PC-3 (cell line): ENCODE results near the gene ALPG. TPM values are rescaled to one million over a fixed set of nuclear protein-coding genes. Genes with fewer than 3 reads are reported as not detected.

ENCODE experiments used
- ATAC-seq: fragments of 200-7000 bp; cut with Tn5 transposase; 2 replicates; pipeline ENCODE4 v1.9.1; 2020; ENCODE audit warnings: mild to moderate bottlenecking, moderate library complexity
- BruUV-seq: library from RNA; stranded (reverse); fragments of 400-500 nt; replicated peaks from 2 replicates; lab custom pipeline; 2021; lab: Mats Ljungman, UMichigan
- CTCF ChIA-PET: fragments of 300-600 bp; sonication (Branson Sonifier 250); formaldehyde crosslinking; loops from one replicate; lab custom pipeline; 2022; ENCODE audit warnings: antibody characterized with exemption; lab: Charles Lee
- POLR2A ChIA-PET: fragments of 300-600 bp; sonication (Branson Sonifier 250); formaldehyde crosslinking; loops from one replicate; lab custom pipeline; 2022; ENCODE audit warnings: antibody characterized with exemption; ENCODE audit not compliant: unreplicated experiment; lab: Charles Lee
- DNase-seq: peaks from one replicate; pipeline ENCODE4 v3.0.0-alpha.2; 2015
- H2AFZ ChIP-seq: fragments of 300-600 bp; sonication (generic); 2 replicates; pipeline ENCODE4 v1.6.0; 2016; ENCODE audit warnings: antibody characterized with exemption, low read length
- H3F3A ChIP-seq: fragments of 300-600 bp; sonication (generic); one replicate; pipeline ENCODE4 v1.6.0; 2017; ENCODE audit warnings: antibody characterized with exemption, low read length, control low read depth, mild to moderate bottlenecking; ENCODE audit not compliant: unreplicated experiment
- H3K27ac ChIP-seq: fragments of 300-600 bp; sonication (generic); 2 replicates; pipeline ENCODE4 v1.5.1; 2016; ENCODE audit warnings: mild to moderate bottlenecking, low read length
- H3K27me3 ChIP-seq: fragments of 300-600 bp; sonication (generic); 2 replicates; pipeline ENCODE4 v1.6.1; 2016; ENCODE audit warnings: low read length, mixed read lengths
- H3K36me3 ChIP-seq: fragments of 300-600 bp; sonication (generic); 2 replicates; pipeline ENCODE4 v1.6.1; 2016; ENCODE audit warnings: low read depth, mixed run types, low read length, mixed read lengths
- H3K4me1 ChIP-seq: fragments of 300-600 bp; sonication (generic); 2 replicates; pipeline ENCODE4 v1.5.1; 2016; ENCODE audit warnings: low read length; ENCODE audit not compliant: insufficient read depth
- H3K4me2 ChIP-seq: fragments of 300-600 bp; sonication (generic); 2 replicates; pipeline ENCODE4 v1.6.0; 2016; ENCODE audit warnings: low read length
- H3K4me3 ChIP-seq: fragments of 300-600 bp; sonication (generic); 2 replicates; pipeline ENCODE4 v1.5.1; 2016; ENCODE audit warnings: mild to moderate bottlenecking, low read length, mixed read lengths
- H3K79me2 ChIP-seq: fragments of 300-600 bp; sonication (generic); 2 replicates; pipeline ENCODE4 v1.6.1; 2017; ENCODE audit warnings: low read length, mixed read lengths
- H3K9ac ChIP-seq: fragments of 300-600 bp; sonication (generic); 2 replicates; pipeline ENCODE4 v1.6.0; 2016; ENCODE audit warnings: mild to moderate bottlenecking, low read length
- H3K9me2 ChIP-seq: fragments of 300-600 bp; sonication (generic); replicated peaks from 2 replicates; pipeline ENCODE4 v1.6.1; 2016; ENCODE audit warnings: mixed run types, low read length, mixed read lengths
- H3K9me3 ChIP-seq: fragments of 300-600 bp; sonication (generic); 2 replicates; pipeline ENCODE4 v1.6.1; 2016; ENCODE audit warnings: low read length, mixed read lengths
- H4K20me1 ChIP-seq: fragments of 300-600 bp; sonication (generic); 2 replicates; pipeline ENCODE4 v1.6.1; 2016; ENCODE audit warnings: low read length, mixed read lengths
- EZH2 ChIP-seq: fragments of 300-600 bp; sonication (generic); IDR thresholded peaks from one replicate; pipeline ENCODE4 v1.6.1; 2017; ENCODE audit warnings: antibody characterized with exemption, mild to moderate bottlenecking, low read length; ENCODE audit not compliant: unreplicated experiment
- EZH2phosphoT487 ChIP-seq: fragments of 300-600 bp; sonication (generic); IDR thresholded peaks from 2 replicates; pipeline ENCODE4 v1.6.1; 2018; ENCODE audit warnings: mild to moderate bottlenecking, antibody characterized with exemption, low read length, borderline replicate concordance
- intact Hi-C: fragments of 100-400 bp; cut with micrococcal nuclease; formaldehyde crosslinking; loops from 2 replicates; pipeline ENCODE4 v1.9.0; 2023
- total RNA-seq: library from RNA; depleted of rRNA; stranded (reverse); fragments of >200 nt; gene quantifications from 2 replicates; pipeline ENCODE4 v1.2.3, GENCODE V29; 2014
- TF ChIP-seq, protein P1 (sequence below): fragments of 300-600 bp; sonication (generic); conservative IDR thresholded peaks from 2 replicates; pipeline ENCODE4 v1.5.1; 2017; ENCODE audit warnings: antibody characterized with exemption, low read depth, mild to moderate bottlenecking, low read length

The ALPG gene
- total RNA-seq, 1 experiment from 2014 or later: 0.18 TPM

DNA sequence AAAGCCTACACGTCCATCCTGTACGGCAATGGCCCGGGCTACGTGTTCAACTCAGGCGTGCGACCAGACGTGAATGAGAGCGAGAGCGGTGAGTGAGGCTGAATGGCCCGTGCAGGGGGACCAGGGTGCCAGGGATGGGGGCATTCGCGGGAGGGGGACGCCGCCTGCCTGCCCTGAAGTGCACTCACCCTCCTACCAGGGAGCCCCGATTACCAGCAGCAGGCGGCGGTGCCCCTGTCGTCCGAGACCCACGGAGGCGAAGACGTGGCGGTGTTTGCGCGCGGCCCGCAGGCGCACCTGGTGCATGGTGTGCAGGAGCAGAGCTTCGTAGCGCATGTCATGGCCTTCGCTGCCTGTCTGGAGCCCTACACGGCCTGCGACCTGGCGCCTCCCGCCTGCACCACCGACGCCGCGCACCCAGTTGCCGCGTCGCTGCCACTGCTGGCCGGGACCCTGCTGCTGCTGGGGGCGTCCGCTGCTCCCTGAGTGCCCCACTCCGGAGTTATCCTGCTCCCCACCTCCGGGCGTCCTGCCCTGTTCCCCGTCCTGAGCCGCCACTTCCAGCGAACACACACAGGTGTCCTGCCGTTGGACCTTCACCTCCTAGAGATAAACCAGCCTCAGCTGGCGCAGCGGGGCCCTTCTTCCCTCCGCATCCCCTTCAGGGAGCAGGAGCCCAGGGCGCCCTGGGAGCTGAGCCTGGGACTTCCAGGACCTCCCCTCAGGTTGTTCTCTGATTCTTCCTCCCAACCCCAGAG, 52.2 kb downstream of the ALPG start:
- ChIA-PET CTCF (no interaction called here), POLR2A (no interaction called here)
- intact Hi-C loops: no loop called here
- no peaks in the 10 kb centered on the region for H3K9me3 ChIP-seq
- no peak for ATAC-seq
- H3K4me2 ChIP-seq: no peak overlapping the region
- no peak overlapping the region for H3K4me3 ChIP-seq
- BruUV-seq: no TSS peak
- no peaks in the 10 kb centered on the region for H3K9me2 ChIP-seq
- H4K20me1 ChIP-seq: no peaks in the 10 kb centered on the region
- no peak overlapping the region for H2AFZ ChIP-seq
- H3K79me2 ChIP-seq: no peaks in the 10 kb centered on the region
- no peaks in the 10 kb centered on the region for H3K4me1 ChIP-seq
- peaks cover 15% of the 10 kb centered on the region for H3K27me3 ChIP-seq
- H3F3A ChIP-seq: no peaks in the 10 kb centered on the region
- no peaks in the 10 kb centered on the region for H3K36me3 ChIP-seq
- no peak overlapping the region for H3K27ac ChIP-seq
- DNase-seq: no peak
- TF ChIP-seq EZH2 (no peak), EZH2phosphoT487 (no peak)
- TF ChIP-seq, protein P1, sequence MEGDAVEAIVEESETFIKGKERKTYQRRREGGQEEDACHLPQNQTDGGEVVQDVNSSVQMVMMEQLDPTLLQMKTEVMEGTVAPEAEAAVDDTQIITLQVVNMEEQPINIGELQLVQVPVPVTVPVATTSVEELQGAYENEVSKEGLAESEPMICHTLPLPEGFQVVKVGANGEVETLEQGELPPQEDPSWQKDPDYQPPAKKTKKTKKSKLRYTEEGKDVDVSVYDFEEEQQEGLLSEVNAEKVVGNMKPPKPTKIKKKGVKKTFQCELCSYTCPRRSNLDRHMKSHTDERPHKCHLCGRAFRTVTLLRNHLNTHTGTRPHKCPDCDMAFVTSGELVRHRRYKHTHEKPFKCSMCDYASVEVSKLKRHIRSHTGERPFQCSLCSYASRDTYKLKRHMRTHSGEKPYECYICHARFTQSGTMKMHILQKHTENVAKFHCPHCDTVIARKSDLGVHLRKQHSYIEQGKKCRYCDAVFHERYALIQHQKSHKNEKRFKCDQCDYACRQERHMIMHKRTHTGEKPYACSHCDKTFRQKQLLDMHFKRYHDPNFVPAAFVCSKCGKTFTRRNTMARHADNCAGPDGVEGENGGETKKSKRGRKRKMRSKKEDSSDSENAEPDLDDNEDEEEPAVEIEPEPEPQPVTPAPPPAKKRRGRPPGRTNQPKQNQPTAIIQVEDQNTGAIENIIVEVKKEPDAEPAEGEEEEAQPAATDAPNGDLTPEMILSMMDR: no peak
- no peak overlapping the region for H3K9ac ChIP-seq

DNA sequence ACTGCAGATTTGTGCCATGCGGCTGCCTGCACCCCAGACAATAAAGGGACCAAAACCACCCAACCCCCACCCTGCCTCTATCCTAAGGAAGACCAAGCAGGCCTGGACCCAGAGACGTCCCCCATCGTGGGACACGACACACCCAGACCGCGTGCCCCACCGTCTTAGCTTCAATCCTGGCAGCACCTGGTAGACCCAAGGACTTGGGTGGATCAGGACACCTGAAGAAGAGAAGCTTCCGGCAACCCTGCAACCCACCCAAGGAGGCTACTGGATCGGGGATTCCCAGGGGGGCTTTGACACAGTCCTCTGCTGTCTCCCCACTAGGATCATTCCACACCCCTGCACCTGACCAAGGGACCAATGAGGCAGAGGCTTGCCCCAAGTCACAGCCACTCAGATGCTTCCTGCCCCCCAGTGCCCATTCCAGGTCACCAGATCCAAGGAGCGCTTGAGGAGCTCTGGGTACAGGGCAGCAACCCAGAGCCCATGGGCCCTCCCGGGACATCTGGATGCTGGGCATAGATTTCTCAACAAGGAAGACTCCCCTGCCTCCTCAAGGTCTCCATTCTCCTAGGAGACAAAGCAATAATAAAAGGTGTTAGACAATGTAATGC, 52.9 kb downstream of the ALPG start:
- DNase-seq: no peak
- H2AFZ ChIP-seq: no peak overlapping the region
- no peak overlapping the region for H3K27ac ChIP-seq
- no peak overlapping the region for H3K4me3 ChIP-seq
- H3F3A ChIP-seq: no peaks in the 10 kb centered on the region
- H3K27me3 ChIP-seq: peaks cover 15% of the 10 kb centered on the region
- ChIA-PET POLR2A (no interaction called here), CTCF (no interaction called here)
- intact Hi-C loops: no loop called here
- no peaks in the 10 kb centered on the region for H4K20me1 ChIP-seq
- H3K9me3 ChIP-seq: no peaks in the 10 kb centered on the region
- no peaks in the 10 kb centered on the region for H3K79me2 ChIP-seq
- no TSS peak for BruUV-seq
- no peak for ATAC-seq
- H3K4me1 ChIP-seq: no peaks in the 10 kb centered on the region
- H3K4me2 ChIP-seq: no peak overlapping the region
- no peaks in the 10 kb centered on the region for H3K9me2 ChIP-seq
- no peak overlapping the region for H3K9ac ChIP-seq
- no peak for TF ChIP-seq EZH2phosphoT487
- TF ChIP-seq, protein P1: no peak
- no peak for TF ChIP-seq EZH2
- H3K36me3 ChIP-seq: no peaks in the 10 kb centered on the region

DNA sequence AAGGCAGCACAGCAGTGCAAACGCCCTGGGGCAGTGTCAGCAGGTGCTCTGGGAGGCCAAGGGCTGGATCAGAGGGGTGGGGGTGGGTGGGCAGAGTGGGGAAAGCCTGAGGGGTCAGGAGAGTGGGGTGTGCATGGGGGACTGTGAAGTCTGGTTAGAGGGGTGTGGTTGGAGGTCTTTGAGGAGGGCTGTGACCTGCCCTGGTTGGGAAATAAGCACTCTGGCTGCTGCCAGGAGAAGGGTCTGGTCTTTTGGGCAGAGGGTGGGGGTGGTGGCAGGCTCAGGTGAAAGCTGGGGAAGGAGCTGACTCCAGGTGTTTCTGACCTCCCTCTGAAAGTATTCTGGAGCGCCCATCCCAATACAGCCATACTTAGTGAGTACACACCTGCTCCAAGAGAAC, 53.5 kb downstream of the ALPG start:
- no peaks in the 10 kb centered on the region for H3K9me3 ChIP-seq
- no peak overlapping the region for H3K9ac ChIP-seq
- BruUV-seq: no TSS peak
- no peak overlapping the region for H3K4me2 ChIP-seq
- no peaks in the 10 kb centered on the region for H3K79me2 ChIP-seq
- CTCF ChIA-PET: no interaction called here
- intact Hi-C loops: no loop called here
- TF ChIP-seq EZH2: no peak
- TF ChIP-seq, protein P1: no peak
- no peak for TF ChIP-seq EZH2phosphoT487
- no peaks in the 10 kb centered on the region for H3F3A ChIP-seq
- no peak for ATAC-seq
- no peak overlapping the region for H2AFZ ChIP-seq
- no peak for DNase-seq
- POLR2A ChIA-PET: no interaction called here
- H4K20me1 ChIP-seq: no peaks in the 10 kb centered on the region
- H3K4me1 ChIP-seq: no peaks in the 10 kb centered on the region
- H3K36me3 ChIP-seq: no peaks in the 10 kb centered on the region
- peaks cover 11% of the 10 kb centered on the region for H3K27me3 ChIP-seq
- H3K4me3 ChIP-seq: no peak overlapping the region
- H3K9me2 ChIP-seq: no peaks in the 10 kb centered on the region
- H3K27ac ChIP-seq: no peak overlapping the region
